ENCODE measurements around the gene ASPSCR1.
A peak's percentile ranks its signal among the peaks of the same experiment; 100 is the strongest.

Gene ASPSCR1

GRCh38 chr17:81977211-81977808, at the start of gene ASPSCR1:
ASPSCR1 (plus strand) TSS chr17:81977629; CDS start chr17:81977647, 18 bp downstream.
- DNase-seq (ENCODE audit: low read depth in 2 of 2): peak; percentile 90 to 94

DNA sequence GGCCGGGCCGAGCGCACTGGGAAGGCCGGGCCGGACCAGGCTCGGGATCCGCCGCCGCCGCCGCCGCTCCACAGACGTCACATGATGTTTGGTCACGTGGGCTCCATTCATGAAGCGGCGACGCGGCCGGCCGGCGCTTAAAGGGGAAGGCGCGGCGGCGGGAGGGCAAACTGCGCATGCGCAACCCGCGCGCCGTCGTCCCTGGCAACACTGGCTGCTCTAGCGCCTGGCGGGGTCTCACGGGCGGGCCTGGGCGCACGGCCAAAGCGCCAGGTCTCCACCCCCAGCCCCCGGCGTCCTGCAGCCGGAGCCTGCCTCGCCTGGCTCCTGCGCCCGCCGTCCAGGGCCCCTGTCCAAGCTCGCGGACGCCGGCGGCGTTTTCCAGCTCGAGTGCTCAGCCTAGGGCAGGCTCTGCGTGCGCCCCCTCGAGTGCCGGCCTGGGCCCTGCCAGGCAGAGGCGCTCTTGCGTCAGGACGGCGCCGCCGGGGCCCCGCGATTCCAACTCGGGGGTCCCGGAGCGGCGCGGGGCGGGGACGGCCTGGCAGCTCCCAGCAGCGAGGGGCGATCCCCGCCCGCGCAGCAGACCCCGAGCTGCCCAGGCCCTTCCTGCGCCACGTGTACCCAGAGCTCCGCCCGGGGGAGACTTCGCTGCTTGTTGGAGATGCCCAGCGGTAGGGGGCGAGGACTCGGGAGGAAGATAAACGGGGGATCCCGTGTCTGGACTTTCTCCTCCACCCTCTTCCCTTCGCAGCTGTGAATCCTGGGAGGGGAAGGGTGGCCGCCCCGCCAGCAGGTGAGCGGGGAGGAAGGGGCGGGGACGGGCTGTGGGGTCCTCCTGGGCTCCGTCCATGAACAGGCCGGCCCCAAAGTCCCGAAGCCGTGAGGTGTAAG, 49.5 kb upstream of the ASPSCR1 start, which contains the start of gene MAFG:
Gene MAFG (minus strand): TSS at position 83 of the 891 bp plus-strand sequence. CDS start 4,550 bp downstream, outside the sequence.
- DNase-seq (ENCODE audit: low read depth in 2 of 2): peak; percentile 84 to 87

DNA sequence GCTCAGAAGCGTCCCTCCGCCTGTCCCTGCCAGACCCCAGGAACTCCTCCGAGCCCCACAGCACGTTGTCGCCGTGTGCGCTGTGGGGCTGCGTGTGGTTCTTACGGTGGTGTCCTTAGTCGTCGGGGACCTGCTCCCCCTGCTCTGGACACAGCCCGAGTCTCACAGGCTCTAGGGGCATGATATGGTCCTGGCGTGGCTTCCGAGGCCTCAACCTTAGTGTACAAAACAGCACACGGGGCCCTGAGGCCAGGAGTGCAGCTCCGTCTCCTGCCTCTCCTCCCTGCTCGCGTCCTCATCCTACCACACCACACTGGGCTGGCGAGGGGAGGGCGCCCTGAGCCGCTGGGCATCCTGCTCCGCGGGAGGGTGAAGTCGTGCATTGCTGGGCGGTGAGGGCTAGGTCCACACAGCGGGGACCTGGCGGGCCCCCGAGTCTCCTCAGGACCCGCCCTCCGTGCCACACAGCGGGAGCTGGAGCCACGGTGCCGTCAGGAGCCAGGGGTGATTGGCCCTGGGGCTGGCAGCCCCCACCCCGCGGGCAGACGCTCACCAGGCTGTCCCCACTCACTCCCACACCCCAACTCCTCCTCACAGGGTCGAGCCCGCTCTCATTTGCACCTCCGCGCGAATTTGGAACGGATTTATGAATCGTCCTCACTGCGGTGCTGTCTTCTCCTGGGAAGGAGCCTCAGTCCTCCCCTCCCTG, 48.7 kb upstream of the ASPSCR1 start:
- no peak for DNase-seq (ENCODE audit: low read depth in 2 of 2)

DNA sequence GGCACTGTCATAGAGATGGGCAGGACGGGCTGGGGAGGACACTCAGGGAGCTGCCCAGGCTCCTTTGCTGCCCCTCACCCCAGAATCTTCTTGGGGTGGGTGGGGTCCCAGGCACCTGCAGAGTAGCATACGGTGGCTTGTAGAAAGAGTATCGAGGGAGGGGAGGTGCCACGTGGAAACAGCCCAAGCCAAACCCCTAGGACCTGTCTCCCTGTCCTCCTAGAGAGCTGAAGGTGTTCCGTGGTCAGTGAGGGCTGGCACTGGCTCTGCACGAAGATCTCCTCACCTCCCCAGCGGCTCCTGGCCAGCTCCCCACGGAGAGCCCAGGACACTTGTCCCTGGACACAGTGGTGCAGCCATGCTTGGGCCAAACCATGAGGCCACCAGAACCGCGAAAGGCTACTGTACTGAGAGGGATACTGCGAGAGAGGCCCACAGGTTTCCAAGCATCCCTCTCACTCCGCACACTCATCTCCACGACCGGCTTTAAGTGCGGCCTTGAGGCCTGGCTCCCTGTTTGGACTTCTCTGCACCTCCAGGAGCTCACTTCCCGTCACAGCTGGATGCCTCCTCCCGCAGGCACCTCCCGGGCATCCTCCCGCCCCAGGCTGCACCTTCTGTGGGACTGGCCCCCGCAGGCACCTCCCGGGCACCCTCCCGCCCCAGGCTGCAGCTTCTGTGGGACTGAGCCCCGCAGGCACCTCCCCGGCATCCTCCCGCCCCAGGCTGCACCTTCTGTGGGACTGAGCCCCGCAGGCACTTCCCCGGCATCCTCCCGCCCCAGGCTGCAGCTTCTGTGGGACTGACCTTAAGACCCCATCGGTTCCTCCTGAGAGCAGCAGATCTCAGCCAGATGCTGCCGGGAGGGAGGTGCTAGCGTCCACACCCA, 47.9 kb upstream of the ASPSCR1 start:
- DNase-seq (ENCODE audit: low read depth in 2 of 2): no peak

DNA sequence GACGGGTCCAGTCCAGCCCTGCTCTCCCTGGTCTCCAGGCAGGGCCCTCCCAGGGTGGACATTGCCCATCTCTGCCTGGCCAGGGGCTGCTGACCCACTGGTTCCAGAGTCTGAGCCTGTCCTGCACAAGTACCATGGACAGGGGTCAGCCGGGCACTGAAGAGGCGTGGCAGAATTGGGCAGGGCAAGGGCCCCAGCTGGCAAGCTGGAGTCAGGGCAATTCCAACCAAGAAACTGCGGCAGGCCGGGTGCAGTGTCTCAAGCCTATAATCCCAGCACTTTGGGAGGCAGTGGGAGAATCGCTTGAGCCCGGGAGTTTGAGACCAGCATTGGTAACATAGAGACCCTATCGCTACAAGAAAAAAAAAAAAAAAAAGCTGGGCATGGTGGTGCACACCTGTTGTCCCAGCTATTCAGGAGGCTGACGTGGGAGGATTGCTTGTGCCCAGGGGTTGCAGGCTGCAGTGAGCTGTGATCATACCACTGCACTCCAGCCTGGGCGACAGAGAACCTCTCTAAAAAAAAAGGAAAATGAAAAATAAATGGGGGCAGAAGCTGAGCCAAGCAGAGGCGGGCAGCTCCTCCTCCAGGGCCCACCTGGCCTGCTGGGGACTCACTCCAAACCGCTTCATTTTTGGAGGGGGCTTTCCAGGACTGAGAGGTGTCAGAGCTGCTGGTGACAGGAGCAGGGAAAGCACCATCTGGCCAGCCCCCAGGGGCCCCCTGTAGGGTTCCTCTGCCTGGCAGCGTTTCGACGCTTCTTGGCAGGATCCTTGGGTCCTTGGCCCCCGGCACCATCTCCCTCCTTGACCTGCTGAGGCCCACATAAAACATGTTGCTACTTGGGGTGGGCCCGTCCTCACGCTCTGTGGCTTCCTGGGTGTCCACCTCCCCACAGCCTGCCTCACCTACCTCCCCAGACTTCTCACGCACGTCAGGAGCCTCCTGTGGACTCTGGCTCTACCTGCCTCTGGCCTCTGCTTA, 47.0 kb upstream of the ASPSCR1 start:
- no peak for DNase-seq (ENCODE audit: low read depth in 2 of 2)

GRCh38 chr17:81931189-81931556, 46.3 kb upstream of the ASPSCR1 start:
- no peak for DNase-seq (ENCODE audit: low read depth in 2 of 2)

DNA sequence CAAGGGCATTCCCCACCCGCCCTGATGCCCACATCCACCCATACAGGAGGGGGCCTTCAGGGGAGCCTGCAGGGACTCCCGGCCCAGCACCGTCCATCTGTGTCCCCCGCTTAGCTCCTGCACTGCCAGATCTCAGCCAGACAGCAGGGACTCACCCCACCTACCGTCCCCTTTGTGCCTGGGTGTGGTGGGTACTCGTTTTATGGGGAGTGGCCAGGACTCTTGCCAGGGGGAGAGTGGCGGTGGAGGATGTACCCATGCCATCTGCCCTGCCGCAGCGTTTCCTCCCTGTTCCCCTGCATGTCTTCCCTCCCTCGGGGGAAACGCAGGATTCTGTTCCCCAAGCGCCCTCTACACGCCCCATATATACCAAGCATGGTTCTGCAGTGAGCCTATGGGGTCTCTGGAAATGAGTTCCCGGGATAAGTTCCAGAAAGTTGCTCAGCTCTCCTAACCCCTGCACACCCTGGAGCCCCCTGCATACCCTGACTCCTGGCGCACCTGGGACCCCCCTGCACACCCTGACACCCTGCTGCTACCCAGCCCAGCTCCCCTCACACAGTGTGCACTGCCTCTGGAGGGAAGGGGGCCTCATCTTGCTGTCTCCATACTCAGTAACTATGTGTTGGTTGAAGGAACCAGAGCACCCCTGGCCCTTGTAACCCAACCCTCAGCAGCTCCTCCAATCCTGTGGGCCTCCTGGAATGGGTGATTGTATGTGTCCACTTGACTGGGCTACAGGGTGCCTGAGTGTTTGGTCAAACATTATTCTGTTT, 45.7 kb upstream of the ASPSCR1 start:
- DNase-seq (ENCODE audit: low read depth in 2 of 2): no peak

DNA sequence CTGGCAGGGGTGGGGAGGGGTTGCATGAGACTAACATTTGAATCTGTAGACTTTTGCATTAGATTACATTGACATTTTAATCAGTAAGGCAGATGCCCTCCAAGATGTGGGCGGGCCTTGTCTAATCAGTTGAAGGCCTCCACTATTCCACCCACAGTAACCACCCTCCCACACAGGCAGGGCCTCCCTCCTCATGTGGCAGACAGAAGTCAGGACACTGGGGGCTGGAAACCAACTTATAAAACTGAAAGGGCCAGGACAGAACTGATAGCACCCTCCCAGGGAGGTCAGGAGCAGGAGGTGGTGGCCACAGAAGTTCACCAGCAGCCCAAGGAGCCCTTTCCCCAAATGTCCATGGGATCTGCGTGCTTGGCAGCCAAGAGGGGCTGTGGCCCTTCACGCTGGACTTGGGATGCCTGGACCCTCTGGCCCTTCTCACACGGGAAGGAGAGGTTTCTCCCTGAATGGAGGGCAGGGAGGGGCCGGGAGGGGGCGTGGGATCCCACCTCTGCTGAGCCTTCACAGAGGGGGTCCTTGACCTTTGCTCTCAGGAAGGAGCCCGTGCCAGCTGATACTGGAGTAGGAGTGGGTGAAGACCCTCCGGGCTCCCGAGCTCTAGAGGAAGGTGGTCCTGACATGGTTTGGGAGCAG, 45.0 kb upstream of the ASPSCR1 start:
- DNase-seq (ENCODE audit: low read depth in 2 of 2): no peak

DNA sequence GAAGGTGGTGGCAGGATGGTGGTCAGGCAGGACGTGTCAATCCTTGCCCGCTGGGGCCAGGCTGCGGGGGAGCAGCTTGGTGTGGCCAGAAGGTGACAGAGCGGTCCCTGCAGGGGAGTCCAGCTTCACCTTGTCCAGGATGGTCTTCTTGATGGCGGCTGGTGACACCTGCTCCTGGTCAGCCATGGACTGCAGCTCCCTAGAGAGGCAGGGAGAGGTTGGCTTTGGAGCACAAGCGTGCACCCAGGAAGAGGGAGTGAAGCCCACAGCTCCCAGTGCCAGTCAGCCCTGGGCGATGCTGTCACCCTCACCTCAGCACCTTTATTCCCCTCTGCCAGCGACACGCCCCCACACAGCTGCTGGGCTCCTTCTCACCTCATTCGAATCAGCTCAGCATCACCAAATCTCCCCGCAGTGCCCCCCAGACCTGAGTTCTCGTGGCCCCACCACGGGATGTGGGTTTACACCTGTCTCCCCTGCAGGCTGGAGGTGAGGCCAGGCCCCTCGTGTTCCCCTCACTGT, 44.2 kb upstream of the ASPSCR1 start:
- DNase-seq (ENCODE audit: low read depth in 2 of 2): no peak

DNA sequence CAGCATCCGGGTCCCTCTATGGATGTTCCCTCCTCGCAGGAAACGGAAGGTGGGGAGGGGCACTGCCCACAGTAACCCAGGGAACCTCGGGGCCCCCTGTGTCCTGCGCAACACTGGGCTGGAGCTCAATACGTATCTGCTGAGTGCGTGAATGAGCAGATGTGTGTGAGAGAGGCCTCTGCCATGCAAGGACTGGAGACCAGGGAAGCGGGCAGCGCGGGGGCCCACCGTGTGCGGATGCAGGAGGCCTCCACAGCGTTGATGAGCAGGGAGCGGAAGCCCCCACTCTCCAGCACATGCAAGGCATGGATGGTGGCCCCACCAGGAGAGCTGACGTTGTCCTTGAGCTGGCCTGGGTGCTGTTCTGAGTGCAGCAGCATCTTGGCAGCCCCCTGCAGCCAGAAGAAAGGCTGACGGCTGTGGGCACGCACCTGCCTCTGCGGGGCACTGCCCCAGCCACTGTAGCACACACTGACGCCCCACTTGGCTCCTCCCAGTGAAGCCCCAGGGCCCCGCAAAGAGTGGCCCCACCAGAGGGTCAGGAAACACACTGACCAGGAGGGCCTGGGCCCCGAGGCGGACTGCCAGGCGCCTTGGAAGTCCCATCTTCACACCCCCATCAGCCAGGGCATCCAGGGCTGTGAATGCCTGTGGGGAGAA, 43.2 kb upstream of the ASPSCR1 start:
- no peak for DNase-seq (ENCODE audit: low read depth in 2 of 2)

- no peak for DNase-seq (ENCODE audit: low read depth in 2 of 2)
These were observed 42.4 kb upstream of the ASPSCR1 start for GRCh38 chr17:81934850-81935708.

DNA sequence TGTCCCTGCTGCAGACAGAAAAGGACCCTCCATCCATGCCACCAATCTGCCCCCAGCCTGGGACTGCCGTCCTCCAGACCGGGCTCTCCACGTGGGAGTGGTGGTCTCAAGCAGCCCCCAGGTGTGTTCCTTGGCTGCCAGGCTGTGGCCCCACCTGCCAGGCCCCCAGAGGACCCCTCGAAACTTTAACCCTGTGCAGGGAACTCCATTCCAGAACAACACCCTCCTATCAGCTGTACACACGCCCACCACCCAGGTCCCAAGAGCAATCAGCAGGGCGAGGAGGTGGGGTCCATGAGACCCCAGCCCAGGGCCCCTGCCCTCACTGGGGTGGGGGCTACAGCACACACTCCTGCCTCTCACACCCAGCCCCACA, 41.7 kb upstream of the ASPSCR1 start:
- no peak for DNase-seq (ENCODE audit: low read depth in 2 of 2)

- DNase-seq (ENCODE audit: low read depth in 2 of 2): no peak
These were observed 38.2 kb upstream of the ASPSCR1 start for GRCh38 chr17:81939218-81939617.

DNA sequence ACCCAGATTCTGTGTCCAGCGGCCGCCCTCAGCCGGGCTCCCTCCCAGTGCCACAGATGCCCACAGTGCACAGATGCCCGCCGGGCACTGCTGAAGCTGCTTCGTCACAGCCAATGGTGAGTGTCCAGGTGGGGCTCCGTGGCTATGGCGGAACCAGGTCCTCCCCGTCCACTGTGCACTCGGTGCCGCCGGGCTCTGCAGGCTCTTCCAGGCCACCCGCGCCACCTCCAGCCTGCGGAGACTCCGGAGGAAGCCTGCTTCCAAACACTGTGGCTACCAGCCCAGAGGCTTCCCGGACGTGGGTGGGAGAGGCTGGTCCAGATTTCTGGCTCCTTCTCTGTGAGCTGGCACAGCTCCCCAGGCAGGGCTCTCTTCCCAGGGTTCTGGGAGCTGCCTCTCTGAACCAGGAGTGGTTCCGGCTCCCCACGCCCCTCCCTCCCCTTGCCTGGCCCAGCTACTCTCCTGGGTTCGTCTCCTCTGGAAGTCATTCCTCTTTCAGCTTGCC, 37.5 kb upstream of the ASPSCR1 start:
- no peak for DNase-seq (ENCODE audit: low read depth in 2 of 2)

DNA sequence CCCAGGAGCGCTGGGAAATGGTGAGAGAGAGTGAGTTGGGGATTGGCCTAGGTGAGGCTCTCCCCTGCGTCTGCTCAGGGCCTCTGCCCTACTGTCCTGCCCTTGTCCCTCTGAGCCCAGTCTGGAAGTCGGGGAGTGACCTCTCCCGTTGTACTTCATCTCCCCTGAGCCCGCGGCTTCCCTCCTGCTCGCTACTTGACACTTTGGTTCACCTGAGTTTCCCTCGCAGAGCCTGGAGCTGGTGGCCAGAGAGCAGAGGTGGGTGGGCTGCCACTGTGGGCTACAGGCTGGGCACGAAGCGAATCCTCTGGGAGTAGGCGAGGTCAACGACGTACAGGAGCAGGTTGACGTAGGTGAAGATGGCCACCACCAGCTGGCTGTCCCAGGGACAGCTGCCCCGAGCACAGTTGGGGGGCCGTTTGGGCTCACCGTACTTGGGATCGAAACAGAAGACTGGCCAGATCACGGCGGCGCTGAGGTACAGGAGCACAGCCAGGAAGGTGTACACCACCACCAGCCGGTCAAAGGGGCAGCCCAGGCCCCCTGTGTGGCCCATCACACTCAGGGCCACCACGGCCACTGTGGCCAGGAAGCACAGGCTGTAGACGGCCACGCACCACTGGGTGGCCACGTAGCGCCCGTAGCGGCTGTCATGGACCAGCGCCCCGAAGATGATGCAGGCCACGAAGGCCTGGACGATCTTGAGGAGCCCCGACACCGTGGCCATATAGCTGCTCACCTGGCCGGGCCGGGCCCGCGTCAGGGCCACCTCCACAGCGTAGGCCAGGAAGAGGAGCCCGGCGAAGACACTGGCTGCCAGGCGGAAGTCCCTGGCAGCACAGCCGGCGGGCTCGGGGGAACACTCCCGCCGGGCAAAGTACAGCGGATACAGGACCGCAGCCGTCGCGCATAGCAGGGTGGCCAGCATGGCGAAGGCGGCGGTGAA, 36.6 kb upstream of the ASPSCR1 start:
- DNase-seq (ENCODE audit: low read depth in 2 of 2): no peak

Measured in stimulated activated CD4-positive, alpha-beta T cell treated with anti-CD3 and anti-CD28 coated beads, Interleukin-1b, Interleukin-23, amount 100 ng/mL, for 4 hours (primary cell).